ENCODE data around the gene AUNIP. TPM values are rescaled to one million over a fixed set of nuclear protein-coding genes. Genes with fewer than 3 reads are reported as not detected.

The AUNIP gene
- total RNA-seq, 4 donors from 2014 or later = not detected

- TF ChIP-seq CTCF (IDR thresholded peaks at IDR 0.05) = no peak
- ATAC-seq (ENCODE audit: low FRiP score) (peak; percentile 93), DNase-seq (ENCODE audit: low spot score) (peak; percentile 85)
Observed at GRCh38 chr1:25904943-25905679, 45.9 kb upstream of the AUNIP start.

GRCh38 chr1:25903986-25904385, 44.7 kb upstream of the AUNIP start:
- no peak for TF ChIP-seq CTCF (IDR thresholded peaks at IDR 0.05)
- DNase-seq (ENCODE audit: low spot score) (no peak), ATAC-seq (ENCODE audit: low FRiP score) (no peak)

GRCh38 chr1:25902462-25902861, 43.2 kb upstream of the AUNIP start:
- TF ChIP-seq CTCF (IDR thresholded peaks at IDR 0.05) = no peak
- ATAC-seq (ENCODE audit: low FRiP score) (no peak), DNase-seq (ENCODE audit: low spot score) (no peak)

- DNase-seq (ENCODE audit: low spot score) = no peak
- TF ChIP-seq CTCF (IDR thresholded peaks at IDR 0.05) = no peak
- ATAC-seq (ENCODE audit: low FRiP score) = no peak
Observed at GRCh38 chr1:25900219-25900618, 41.0 kb upstream of the AUNIP start.

- DNase-seq (ENCODE audit: low spot score) = no peak
- no peak for TF ChIP-seq CTCF (IDR thresholded peaks at IDR 0.05)
- ATAC-seq (ENCODE audit: low FRiP score) = no peak
Observed at GRCh38 chr1:25899792-25900191, 40.5 kb upstream of the AUNIP start.

- ATAC-seq (ENCODE audit: low FRiP score) (no peak), DNase-seq (ENCODE audit: low spot score) (no peak)
- TF ChIP-seq CTCF (IDR thresholded peaks at IDR 0.05) = no peak
Observed at GRCh38 chr1:25898223-25899015, 39.2 kb upstream of the AUNIP start.
